Activated gamma-delta T cell treated with Interleukin-2 at 50 U/mL for 16 hours (primary cell): ENCODE data around the gene DAO.
"Not testable (repeated sequence)": the region's sequence is repeated elsewhere in the genome, so short reads cannot be mapped to it uniquely, and the experiment has no call there.

Experiments used
- DNase-seq: peaks from one replicate; pipeline ENCODE4 v3.0.0-alpha.2; 2020

The DAO gene

GRCh38 chr12:108850854-108851573 lies 28.9 kb upstream of the DAO start:
- DNase-seq = no peak

GRCh38 chr12:108852674-108853309 lies 27.1 kb upstream of the DAO start:
- DNase-seq = no peak

- no peak for DNase-seq
These were observed 26.5 kb upstream of the DAO start for GRCh38 chr12:108853426-108853825.

GRCh38 chr12:108853981-108854446 lies 25.9 kb upstream of the DAO start:
- no peak for DNase-seq

- DNase-seq = no peak
These were observed 25.2 kb upstream of the DAO start for GRCh38 chr12:108854451-108855283.

GRCh38 chr12:108855284-108856169 lies 24.4 kb upstream of the DAO start:
- DNase-seq = no peak

GRCh38 chr12:108856170-108856427 lies 23.8 kb upstream of the DAO start:
- no peak for DNase-seq

- DNase-seq = peak; percentile 48
These were observed 23.3 kb upstream of the DAO start for GRCh38 chr12:108856428-108857157.

GRCh38 chr12:108857158-108857407 lies 22.8 kb upstream of the DAO start:
- DNase-seq = no peak

GRCh38 chr12:108858311-108859074 lies 21.4 kb upstream of the DAO start:
- DNase-seq = no peak

- not testable (repeated sequence) for DNase-seq
These were observed 20.6 kb upstream of the DAO start for GRCh38 chr12:108859141-108859922.

GRCh38 chr12:108859923-108860291 lies 20.0 kb upstream of the DAO start:
- no peak for DNase-seq

- DNase-seq = no peak
These were observed 19.4 kb upstream of the DAO start for GRCh38 chr12:108860443-108860842.

- no peak for DNase-seq
These were observed 17.9 kb upstream of the DAO start for GRCh38 chr12:108861878-108862587.

- DNase-seq = no peak
These were observed 17.3 kb upstream of the DAO start for GRCh38 chr12:108862588-108862959.

- no peak for DNase-seq
These were observed 14.7 kb upstream of the DAO start for GRCh38 chr12:108865169-108865568.

- DNase-seq = not testable (repeated sequence)
These were observed 13.8 kb upstream of the DAO start for GRCh38 chr12:108866083-108866482.

GRCh38 chr12:108868781-108869180 lies 11.1 kb upstream of the DAO start:
- DNase-seq = no peak

GRCh38 chr12:108875280-108875679 lies 4.6 kb upstream of the DAO start:
- DNase-seq = no peak

GRCh38 chr12:108875682-108876361 lies 4.1 kb upstream of the DAO start:
- DNase-seq = no peak
